Tibial nerve (tissue), 4 donors: Measurements from ENCODE around the gene ANO9.

ENCODE experiments used
- CTCF ChIP-seq, 5 experiments: fragments of 200-600 bp in 3 of 5; fragments of 450-650 bp in 2 of 5; sonication (generic) in 3 of 5; IDR thresholded peaks; one replicate each; pipeline ENCODE4 v1.5.1; 2016 to 2019; ENCODE audit warnings: antibody characterized with exemption in 5 of 5, mild to moderate bottlenecking in 3 of 5, moderate library complexity in 2 of 5
- EP300 ChIP-seq, 2 donors: sonication (generic); formaldehyde crosslinking; IDR thresholded peaks; one replicate each; pipeline ENCODE4 v1.6.1; 2017; ENCODE audit warnings: antibody characterized with exemption in 2 of 2, mild to moderate bottlenecking in 1 of 2

- TF ChIP-seq CTCF (IDR thresholded peaks at IDR 0.05): no peak
- TF ChIP-seq EP300 (IDR thresholded peaks at IDR 0.05): no peak
These were observed 1.9 kb upstream of the ANO9 start for GRCh38 chr11:443542-444199.
